Panc1 (cell line): ENCODE data around the gene TAF6L. TPM values are rescaled to one million over a fixed set of nuclear protein-coding genes. Genes with fewer than 3 reads are reported as not detected.
"Not testable (repeated sequence)": the region's sequence is repeated elsewhere in the genome, so short reads cannot be mapped to it uniquely, and the experiment has no call there.

Source experiments
- ATAC-seq: fragments of 200-7000 bp; cut with Tn5 transposase; 2 replicates; pipeline ENCODE4 v1.9.1; 2020; ENCODE audit warnings: mild to moderate bottlenecking, moderate library complexity
- BruUV-seq: library from RNA; stranded (reverse); fragments of 400-500 nt; replicated peaks from 2 replicates; lab custom pipeline; 2021; lab: Mats Ljungman, UMichigan
- CTCF ChIA-PET: fragments of 300-600 bp; sonication (Branson Sonifier 250); formaldehyde crosslinking; loops from one replicate; lab custom pipeline; 2022; ENCODE audit warnings: antibody characterized with exemption; lab: Charles Lee
- POLR2A ChIA-PET: fragments of 300-600 bp; sonication (Branson Sonifier 250); formaldehyde crosslinking; loops from one replicate; lab custom pipeline; 2022; ENCODE audit warnings: antibody characterized with exemption; lab: Charles Lee
- DNase-seq: peaks from one replicate; pipeline ENCODE4 v3.0.0-alpha.2; 2010; ENCODE audit warnings: low read depth, low spot score
- H3K27ac ChIP-seq: 2 replicates; pipeline ENCODE4 v1.5.1; 2011; ENCODE audit warnings: mild to moderate bottlenecking, low read length, inconsistent platforms
- H3K27me3 ChIP-seq: fragments of 200-500 bp; sonication (Bioruptor generic); 2 replicates; pipeline ENCODE4 v1.6.0; 2014; ENCODE audit warnings: low read length, inconsistent platforms; ENCODE audit not compliant: control insufficient read depth, insufficient read depth
- H3K36me3 ChIP-seq: fragments of 200-500 bp; sonication (Bioruptor generic); 2 replicates; pipeline ENCODE4 v1.5.1; 2014; ENCODE audit warnings: inconsistent platforms, mild to moderate bottlenecking, low read length, moderate library complexity; ENCODE audit not compliant: control insufficient read depth, insufficient read depth
- H3K4me1 ChIP-seq: 2 replicates; pipeline ENCODE4 v1.5.1; 2011; ENCODE audit warnings: inconsistent platforms, mild to moderate bottlenecking, low read length, moderate library complexity; ENCODE audit not compliant: control insufficient read depth, insufficient read depth
- H3K4me3 ChIP-seq, 2 experiments: 2 replicates each; pipeline ENCODE4 v1.5.1; 2011 to 2012; ENCODE audit warnings: low read depth in 2 of 2, low read length in 2 of 2, mild to moderate bottlenecking in 2 of 2, inconsistent platforms in 1 of 2, moderate library complexity in 1 of 2
- H3K9me3 ChIP-seq: fragments of 200-500 bp; sonication (Bioruptor generic); 2 replicates; pipeline ENCODE4 v1.5.1; 2014; ENCODE audit warnings: low read depth, mild to moderate bottlenecking, inconsistent platforms, low read length, moderate library complexity; ENCODE audit not compliant: control insufficient read depth, insufficient read depth
- POLR2AphosphoS5 ChIP-seq: IDR thresholded peaks from 2 replicates; pipeline ENCODE4 v1.6.1; 2012; ENCODE audit warnings: mild to moderate bottlenecking, low read depth, low read length, moderate library complexity
- SIN3A ChIP-seq: IDR thresholded peaks from 2 replicates; pipeline ENCODE4 v1.6.1; 2012; ENCODE audit warnings: low read depth, mild to moderate bottlenecking, low read length, moderate library complexity, borderline replicate concordance; ENCODE audit not compliant: insufficient read depth
- TCF7L2 ChIP-seq: IDR thresholded peaks from 2 replicates; pipeline ENCODE4 v1.6.1; 2011; ENCODE audit warnings: mild to moderate bottlenecking, low read depth, low read length, inconsistent platforms
- in situ Hi-C: cut with HindIII; loops from 2 replicates; pipeline ENCODE4 v1.10.0; 2016; ENCODE audit warnings: low sequenced_read_pairs, low pct_unique_long_range_greater_than_20kb
- intact Hi-C: fragments of 100-400 bp; cut with micrococcal nuclease; formaldehyde crosslinking; loops from one replicate; pipeline ENCODE4 v1.10.0; 2022; ENCODE audit not compliant: unreplicated experiment
- total RNA-seq: library from RNA; stranded (reverse); gene quantifications from one replicate; pipeline ENCODE4 v1.2.1, GENCODE V29; 2021; ENCODE audit not compliant: unreplicated experiment
- TF ChIP-seq, protein P1 (sequence below), 2 experiments: IDR thresholded peaks; 2 replicates each; pipeline ENCODE4 v1.6.1; 2011 to 2012; ENCODE audit warnings: low read depth in 2 of 2, control low read depth in 1 of 2, low read length in 1 of 2, mild to moderate bottlenecking in 1 of 2, moderate library complexity in 1 of 2; ENCODE audit not compliant: insufficient read depth in 1 of 2
- TF ChIP-seq, protein P2 (sequence below): fragments of 450-650 bp; IDR thresholded peaks from 2 replicates; pipeline ENCODE4 v1.5.1; 2017; ENCODE audit warnings: mild to moderate bottlenecking

The TAF6L gene
- total RNA-seq, 1 experiment from 2014 or later: 32.6 TPM

DNA sequence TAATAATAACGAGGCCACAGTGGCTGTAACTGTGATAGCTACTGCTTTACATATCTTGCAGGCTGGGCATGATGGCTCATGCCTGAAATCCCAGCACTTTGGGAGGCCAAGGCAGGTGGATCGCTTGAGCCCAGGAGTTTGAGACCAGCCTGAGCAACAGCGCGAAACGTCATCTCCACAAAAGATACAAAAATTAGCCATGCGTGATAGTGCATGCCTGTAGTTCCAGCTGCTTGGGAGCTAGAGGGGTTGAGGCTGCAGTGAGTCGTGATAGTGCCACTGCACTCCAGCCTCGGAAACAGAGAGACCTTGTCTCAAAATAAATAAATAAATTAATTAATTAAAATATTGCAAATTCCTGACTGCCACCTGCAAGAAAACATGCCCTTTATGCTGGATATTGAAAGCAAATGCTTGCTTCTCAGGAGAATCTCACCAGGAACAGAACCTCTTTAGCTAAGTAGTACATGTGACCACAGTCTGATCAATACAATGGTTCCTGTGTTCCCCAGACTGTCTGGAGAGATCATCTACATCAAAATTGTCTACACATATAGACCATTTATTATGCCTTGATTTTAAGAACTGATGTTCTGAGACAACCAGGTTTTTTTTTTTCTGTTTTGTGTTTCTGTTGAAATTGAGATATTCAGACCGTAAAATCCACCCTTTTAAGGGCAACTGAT lies 23.6 kb upstream of the TAF6L start:
- Histone ChIP-seq H3K9me3 (no peaks in the 10 kb centered on the region), H3K36me3 (no peaks in the 10 kb centered on the region), H3K27me3 (no peaks in the 10 kb centered on the region), H3K27ac (no peak overlapping the region), H3K4me1 (no peaks in the 10 kb centered on the region; the same call in 1 of the 2 replicates), H3K4me3 (no peak overlapping the region)
- DNase-seq (no peak), ATAC-seq (no peak)
- ChIA-PET POLR2A (interaction anchor here (0.7 kb wide), 1 partner anchor 79 kb away, joined by 3 read pairs; no protein-coding TSS in a partner anchor), CTCF (interaction anchor here (0.6 kb wide), 1 partner anchor 21 kb away, joined by 4 read pairs; no protein-coding TSS in a partner anchor)
- intact Hi-C loops (no loop called here), in situ Hi-C loops (no loop called here)
- BruUV-seq: no TSS peak
- TF ChIP-seq SIN3A (no peak), POLR2AphosphoS5 (no peak), TCF7L2 (no peak)
- TF ChIP-seq, protein P1, sequence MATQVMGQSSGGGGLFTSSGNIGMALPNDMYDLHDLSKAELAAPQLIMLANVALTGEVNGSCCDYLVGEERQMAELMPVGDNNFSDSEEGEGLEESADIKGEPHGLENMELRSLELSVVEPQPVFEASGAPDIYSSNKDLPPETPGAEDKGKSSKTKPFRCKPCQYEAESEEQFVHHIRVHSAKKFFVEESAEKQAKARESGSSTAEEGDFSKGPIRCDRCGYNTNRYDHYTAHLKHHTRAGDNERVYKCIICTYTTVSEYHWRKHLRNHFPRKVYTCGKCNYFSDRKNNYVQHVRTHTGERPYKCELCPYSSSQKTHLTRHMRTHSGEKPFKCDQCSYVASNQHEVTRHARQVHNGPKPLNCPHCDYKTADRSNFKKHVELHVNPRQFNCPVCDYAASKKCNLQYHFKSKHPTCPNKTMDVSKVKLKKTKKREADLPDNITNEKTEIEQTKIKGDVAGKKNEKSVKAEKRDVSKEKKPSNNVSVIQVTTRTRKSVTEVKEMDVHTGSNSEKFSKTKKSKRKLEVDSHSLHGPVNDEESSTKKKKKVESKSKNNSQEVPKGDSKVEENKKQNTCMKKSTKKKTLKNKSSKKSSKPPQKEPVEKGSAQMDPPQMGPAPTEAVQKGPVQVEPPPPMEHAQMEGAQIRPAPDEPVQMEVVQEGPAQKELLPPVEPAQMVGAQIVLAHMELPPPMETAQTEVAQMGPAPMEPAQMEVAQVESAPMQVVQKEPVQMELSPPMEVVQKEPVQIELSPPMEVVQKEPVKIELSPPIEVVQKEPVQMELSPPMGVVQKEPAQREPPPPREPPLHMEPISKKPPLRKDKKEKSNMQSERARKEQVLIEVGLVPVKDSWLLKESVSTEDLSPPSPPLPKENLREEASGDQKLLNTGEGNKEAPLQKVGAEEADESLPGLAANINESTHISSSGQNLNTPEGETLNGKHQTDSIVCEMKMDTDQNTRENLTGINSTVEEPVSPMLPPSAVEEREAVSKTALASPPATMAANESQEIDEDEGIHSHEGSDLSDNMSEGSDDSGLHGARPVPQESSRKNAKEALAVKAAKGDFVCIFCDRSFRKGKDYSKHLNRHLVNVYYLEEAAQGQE (IDR thresholded peaks at IDR 0.05; ENCODE audit: insufficient read depth in 1 of 2, low read depth in 2 of 2, low read length in 1 of 2): no peak
- TF ChIP-seq, protein P2, sequence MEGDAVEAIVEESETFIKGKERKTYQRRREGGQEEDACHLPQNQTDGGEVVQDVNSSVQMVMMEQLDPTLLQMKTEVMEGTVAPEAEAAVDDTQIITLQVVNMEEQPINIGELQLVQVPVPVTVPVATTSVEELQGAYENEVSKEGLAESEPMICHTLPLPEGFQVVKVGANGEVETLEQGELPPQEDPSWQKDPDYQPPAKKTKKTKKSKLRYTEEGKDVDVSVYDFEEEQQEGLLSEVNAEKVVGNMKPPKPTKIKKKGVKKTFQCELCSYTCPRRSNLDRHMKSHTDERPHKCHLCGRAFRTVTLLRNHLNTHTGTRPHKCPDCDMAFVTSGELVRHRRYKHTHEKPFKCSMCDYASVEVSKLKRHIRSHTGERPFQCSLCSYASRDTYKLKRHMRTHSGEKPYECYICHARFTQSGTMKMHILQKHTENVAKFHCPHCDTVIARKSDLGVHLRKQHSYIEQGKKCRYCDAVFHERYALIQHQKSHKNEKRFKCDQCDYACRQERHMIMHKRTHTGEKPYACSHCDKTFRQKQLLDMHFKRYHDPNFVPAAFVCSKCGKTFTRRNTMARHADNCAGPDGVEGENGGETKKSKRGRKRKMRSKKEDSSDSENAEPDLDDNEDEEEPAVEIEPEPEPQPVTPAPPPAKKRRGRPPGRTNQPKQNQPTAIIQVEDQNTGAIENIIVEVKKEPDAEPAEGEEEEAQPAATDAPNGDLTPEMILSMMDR: no peak

- H3K4me1 ChIP-seq, BruUV-seq, CTCF ChIA-PET, H3K4me3 ChIP-seq, H3K27me3 ChIP-seq, H3K36me3 ChIP-seq, H3K9me3 ChIP-seq, ATAC-seq, H3K27ac ChIP-seq, in situ Hi-C loops, DNase-seq: not testable (repeated sequence)
- POLR2A ChIA-PET: interaction anchor here (0.6 to 0.7 kb wide), 2 partner anchors 90 to 326 kb away, joined by 3 to 14 read pairs; no protein-coding TSS in a partner anchor
- intact Hi-C loops: loop anchor here (5.0 kb wide), 1 partner anchor 422 kb away; no protein-coding TSS in a partner anchor
Measured at GRCh38 chr11:62749931-62750330, 21.3 kb upstream of the TAF6L start.

GRCh38 chr11:62752177-62752785 lies 18.9 kb upstream of the TAF6L start:
- intact Hi-C loops: loop anchor here (5.0 kb wide), 1 partner anchor 420 kb away; no protein-coding TSS in a partner anchor
- ChIA-PET CTCF (no interaction called here), POLR2A (no interaction called here)
- ATAC-seq (no peak), DNase-seq (no peak)
- TF ChIP-seq, protein P1 (IDR thresholded peaks at IDR 0.05; ENCODE audit: insufficient read depth in 1 of 2, low read depth in 2 of 2, low read length in 1 of 2): no peak
- TF ChIP-seq TCF7L2 (no peak), SIN3A (no peak), POLR2AphosphoS5 (no peak)
- TF ChIP-seq, protein P2: no peak
- H3K36me3 ChIP-seq: no peaks in the 10 kb centered on the region
- H3K27ac ChIP-seq: no peak overlapping the region
- in situ Hi-C loops: no loop called here
- no peaks in the 10 kb centered on the region for H3K9me3 ChIP-seq
- no peaks in the 10 kb centered on the region for H3K27me3 ChIP-seq
- H3K4me1 ChIP-seq: peaks cover 8% of the 10 kb centered on the region
- no peak overlapping the region for H3K4me3 ChIP-seq
- no TSS peak for BruUV-seq
